Suppressor macrophage treated with lipopolysaccharide for 4 hours (primary cell): ENCODE data around the gene RHOT2.

Source experiments
- DNase-seq: peaks from one replicate; pipeline ENCODE4 v3.0.0-alpha.2; 2020

RHOT2 gene

GRCh38 chr16:667780-668518 is at the start of gene RHOT2:
RHOT2 (plus strand) TSS chr16:668132; CDS start chr16:668200, 68 bp downstream.
- DNase-seq = peak; percentile 98

- DNase-seq = no peak
These were observed 48.3 kb upstream of the RHOT2 start for GRCh38 chr16:619476-620100.

GRCh38 chr16:620700-621525 is 47.0 kb upstream of the RHOT2 start:
- DNase-seq = no peak

GRCh38 chr16:621526-622105 is 46.3 kb upstream of the RHOT2 start:
- DNase-seq = no peak

GRCh38 chr16:622920-623280 is 45.0 kb upstream of the RHOT2 start:
- no peak for DNase-seq

DNA sequence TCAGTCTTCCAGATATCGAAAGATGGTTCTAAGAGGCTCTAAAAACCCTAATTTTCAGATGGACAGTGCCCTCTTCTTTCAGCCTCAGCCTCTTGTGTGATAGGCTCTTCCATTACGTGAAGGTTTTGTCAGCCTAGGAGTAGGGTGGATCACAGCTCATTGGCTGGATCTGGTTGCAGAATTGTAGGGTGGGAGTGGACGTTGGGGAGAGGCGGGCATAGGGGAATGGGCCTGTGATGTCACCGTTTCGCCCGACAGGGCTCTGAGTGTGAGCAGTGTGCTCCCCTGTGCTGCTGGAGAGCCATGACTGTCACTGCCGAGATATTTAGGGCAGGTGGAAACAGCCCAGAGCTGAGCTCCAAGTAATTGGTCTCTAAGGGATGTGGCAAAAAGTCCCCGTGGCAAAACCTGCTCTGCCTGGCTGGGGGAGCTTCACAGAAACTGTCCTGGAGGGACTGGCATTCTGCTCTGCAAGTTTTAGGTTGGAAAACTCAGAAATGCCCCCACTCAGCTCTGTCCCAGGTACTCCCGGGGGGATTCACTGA is 43.3 kb upstream of the RHOT2 start:
- DNase-seq = no peak

DNA sequence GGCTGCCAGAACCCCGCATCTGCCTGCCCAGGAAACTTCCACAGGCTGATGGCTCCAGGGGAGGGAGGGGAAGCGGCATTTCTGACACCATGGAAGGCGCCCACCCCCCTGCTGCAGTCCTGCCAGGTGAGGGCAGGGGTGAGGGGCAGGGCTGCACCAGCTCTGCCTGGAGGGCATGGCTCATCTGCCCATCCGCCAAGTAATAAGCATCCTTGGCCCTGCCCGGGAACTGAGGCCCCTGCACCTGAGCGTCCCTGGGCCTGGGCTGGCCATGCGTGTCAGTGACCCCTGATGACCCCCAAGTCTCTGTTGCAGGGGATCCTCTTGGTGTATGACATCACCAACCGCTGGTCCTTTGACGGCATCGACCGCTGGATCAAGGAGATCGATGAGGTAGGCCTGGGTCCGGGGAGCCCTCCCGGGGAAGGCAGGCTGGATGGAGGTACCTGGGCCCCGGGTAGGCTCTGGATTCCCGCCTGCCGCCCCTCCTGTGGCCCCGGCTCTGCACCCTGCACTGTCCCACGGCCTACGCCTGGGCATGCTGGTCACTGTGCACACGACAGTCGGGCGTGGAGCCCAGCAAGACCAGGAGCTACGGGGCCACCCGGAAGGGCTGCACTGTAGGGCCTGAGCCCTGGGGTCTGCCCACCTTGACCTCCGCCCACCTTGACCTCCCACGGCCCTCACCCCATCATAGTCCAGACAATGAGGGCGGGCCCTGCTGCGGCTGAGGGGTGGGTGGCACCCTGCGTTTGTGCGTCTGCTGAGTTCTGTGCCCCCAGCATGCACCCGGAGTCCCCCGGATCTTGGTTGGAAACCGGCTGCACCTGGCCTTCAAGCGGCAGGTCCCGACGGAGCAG is 42.6 kb upstream of the RHOT2 start:
- DNase-seq = no peak

- no peak for DNase-seq
These were observed 41.8 kb upstream of the RHOT2 start for GRCh38 chr16:625977-626765.

DNA sequence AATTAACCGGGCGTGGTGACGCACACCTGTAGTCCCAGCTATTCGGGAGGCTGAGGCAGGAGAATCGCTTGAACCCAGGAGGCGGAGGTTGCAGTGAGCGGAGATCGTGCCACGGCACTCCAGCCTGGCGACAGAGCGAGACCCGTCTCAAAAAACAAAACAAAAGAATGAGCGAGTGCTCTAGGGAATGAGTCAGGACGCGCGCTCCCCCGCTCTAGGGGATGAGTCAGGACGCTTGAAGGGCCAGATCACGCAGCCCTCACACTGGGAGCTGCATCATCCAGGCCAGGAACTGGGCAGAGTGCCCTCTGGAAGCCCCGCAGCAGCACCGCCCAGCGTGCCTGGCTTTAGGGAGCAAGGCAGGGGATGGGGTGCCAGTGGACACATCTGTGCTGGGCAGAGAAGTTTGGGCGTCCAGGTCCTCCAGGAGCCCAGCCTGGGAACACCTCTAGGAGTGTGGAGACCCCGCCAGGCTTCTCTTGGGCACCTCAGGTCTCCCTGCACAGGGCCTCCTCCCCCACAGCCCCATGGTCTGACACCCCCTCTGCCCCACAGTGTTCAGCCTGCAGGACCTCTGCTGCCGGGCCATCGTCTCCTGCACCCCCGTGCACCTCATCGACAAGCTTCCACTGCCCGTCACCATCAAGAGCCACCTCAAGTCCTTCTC is 41.0 kb upstream of the RHOT2 start:
- DNase-seq = peak; percentile 27

GRCh38 chr16:627454-628239 is 40.3 kb upstream of the RHOT2 start:
- no peak for DNase-seq

DNA sequence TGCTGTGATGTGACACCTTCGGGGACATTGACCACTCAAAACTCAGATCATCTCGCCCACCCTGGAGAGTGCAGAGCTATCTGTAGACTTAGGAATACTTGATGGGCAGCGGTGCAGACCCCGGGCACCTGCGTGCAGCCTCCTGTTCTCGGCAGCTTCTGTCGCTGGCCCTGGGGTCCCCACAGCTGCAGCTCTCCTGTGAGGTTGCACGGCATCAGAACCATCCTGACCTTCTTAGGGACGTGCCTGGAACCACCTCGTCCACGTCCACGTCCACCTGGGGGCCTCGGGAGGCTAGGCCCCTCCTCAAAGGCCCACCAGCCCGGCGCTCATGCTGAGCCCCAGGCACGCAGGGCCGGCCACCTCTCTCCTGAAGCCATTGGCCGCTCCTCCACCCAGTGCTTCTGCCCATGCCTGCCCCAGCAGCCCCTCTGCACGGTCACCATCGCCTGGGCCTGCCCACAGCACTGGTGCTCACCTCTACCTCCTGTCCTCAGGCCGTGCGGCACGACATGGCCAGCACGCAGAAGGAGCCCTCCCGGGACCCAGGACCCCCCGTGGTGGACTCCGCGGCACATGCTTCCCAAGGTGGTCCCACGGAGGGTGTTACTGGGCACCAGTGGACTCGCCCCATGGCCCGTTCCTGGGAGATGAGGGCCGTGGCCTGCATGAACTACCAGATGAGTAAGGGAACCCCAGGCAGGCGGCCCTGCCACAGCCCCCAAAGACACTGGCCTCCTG is 39.4 kb upstream of the RHOT2 start:
- no peak for DNase-seq

- DNase-seq = no peak
These were observed 38.6 kb upstream of the RHOT2 start for GRCh38 chr16:629185-629832.

- no peak for DNase-seq
These were observed 38.1 kb upstream of the RHOT2 start for GRCh38 chr16:629833-630248.

DNA sequence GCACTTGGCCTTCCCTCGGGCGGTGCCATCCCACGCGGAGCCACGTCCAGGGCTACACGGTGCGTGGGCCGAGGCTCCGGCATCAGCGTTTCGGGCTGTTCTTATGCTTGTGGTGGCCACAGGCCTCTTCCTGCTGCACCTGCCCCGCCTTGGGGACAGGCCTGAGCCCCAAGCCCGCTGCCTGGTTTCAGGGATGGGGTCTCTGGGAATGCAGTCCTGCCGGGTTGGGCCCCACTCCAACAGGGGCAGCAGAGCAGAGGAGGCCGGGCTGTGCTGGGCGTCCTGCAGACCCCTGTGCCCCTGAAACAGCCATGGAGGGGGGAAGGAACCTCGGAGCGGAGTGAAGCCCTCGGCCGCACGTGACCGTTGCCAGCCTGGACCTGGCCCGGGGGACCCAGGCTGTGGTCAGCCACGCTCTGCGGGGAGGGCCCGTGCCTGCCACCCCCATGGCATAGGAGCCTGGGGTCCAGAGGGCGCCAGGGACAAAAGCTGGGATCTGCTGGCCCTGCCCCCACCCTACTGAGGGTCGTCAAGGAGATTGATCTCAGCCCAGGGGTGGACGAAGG is 37.6 kb upstream of the RHOT2 start:
- DNase-seq = no peak

DNA sequence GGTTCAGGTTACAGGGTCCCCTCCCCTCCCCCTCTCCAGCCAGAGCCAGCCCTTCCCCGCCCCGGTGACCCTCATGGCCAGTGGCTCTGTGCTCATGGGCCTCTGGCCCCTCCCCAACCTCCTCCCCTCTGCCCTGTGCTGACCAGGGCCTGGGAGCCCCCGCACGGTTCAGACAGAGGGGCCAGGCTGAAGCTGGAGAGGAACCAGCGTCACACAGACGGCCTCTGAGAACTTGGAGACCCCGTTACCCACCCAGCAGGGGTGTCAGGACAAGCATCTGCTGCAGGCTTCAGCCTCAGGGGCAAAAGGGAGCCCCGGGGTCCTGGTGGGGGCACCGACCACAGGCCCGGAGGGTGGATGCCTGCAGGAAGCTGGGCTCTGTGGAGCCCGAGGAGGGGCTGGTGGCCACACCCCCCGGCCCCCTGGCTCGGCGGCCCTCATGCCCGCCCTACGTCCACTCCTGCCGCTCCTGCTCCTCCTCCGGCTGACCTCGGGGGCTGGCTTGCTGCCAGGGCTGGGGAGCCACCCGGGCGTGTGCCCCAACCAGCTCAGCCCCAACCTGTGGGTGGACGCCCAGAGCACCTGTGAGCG is 37.0 kb upstream of the RHOT2 start, which contains the start of gene WFIKKN1:
WFIKKN1 (plus strand) TSS at position 171 of the 591 bp plus-strand sequence; CDS start at position 440, 269 bp downstream.
- DNase-seq = no peak

- DNase-seq = no peak
These were observed 36.0 kb upstream of the RHOT2 start for GRCh38 chr16:631808-632358.
